ENCODE data around the gene TRAF4. TPM values are rescaled to one million over a fixed set of nuclear protein-coding genes. Genes with fewer than 3 reads are reported as not detected.

Gene TRAF4
- total RNA-seq, 1 experiment from 2014 or later: 227 TPM

DNA sequence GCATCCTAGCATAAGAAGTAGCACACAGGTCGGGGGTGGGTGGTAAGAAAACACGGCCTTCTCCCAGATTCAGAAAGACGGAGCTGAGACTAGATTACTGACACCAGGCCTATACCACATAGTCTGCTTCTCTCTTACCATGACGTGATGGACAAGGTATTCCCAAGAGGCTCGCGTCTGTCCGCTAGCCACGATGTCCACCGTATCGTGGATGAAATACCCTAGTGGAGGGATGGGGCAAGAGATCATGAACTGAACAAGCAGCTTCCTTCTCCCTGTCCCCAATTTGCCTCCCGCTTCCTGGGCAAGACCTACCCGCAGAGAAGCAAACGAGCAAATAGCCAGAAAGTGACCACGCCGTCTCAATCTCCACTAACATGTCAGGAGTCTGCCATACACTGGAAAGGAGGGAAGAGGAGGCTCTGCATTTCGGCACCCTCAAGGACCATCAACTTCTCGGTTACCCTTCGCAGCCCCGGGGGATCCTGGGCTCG, 18.6 kb upstream of the TRAF4 start:
- peak overlapping the region; percentile 23 for H3K14ac ChIP-seq (ENCODE audit: insufficient read depth, low read length)
- peak overlapping the region; percentile 95 to 96 for H3K4me3 Mint-ChIP-seq
- H3K36me3 Mint-ChIP-seq (ENCODE audit: insufficient read depth in 1 of 3, low read depth in 3 of 3): peaks cover 40 to 51% (median 44%) of the 10 kb centered on the region in 3 experiments
- no peak overlapping the region for H2BK12ac ChIP-seq (ENCODE audit: insufficient read length, low read depth, low read length)
- H2AFZ ChIP-seq (ENCODE audit: low read length): no peak overlapping the region
- peak overlapping the region; percentile 92 for H3K9ac ChIP-seq (ENCODE audit: extremely low read depth, insufficient read length, low read length)
- H4K91ac ChIP-seq (ENCODE audit: insufficient read length, low read depth, low read length): no peak overlapping the region
- 0 out of 2 replicates have a peak, but pooled peaks cover 7% of the 10 kb centered on the region for H3K4me1 ChIP-seq (ENCODE audit: insufficient read depth, low read length)
- peak; percentile 23; the same call in 2 of the 3 replicates for TF ChIP-seq CTCF (conservative IDR thresholded peaks at IDR 0.05)
- H2BK120ac ChIP-seq (ENCODE audit: low read depth, low read length, poor library complexity, severe bottlenecking): no peak overlapping the region
- no peak overlapping the region for H4K5ac ChIP-seq (ENCODE audit: insufficient read length, low read depth, low read length)
- no peaks in the 10 kb centered on the region for H3K9me3 ChIP-seq (ENCODE audit: control insufficient read depth, low read depth, low read length)
- no CpG with 5 or more reads among the region's 20 CpGs for WGBS (ENCODE audit: extremely low coverage, insufficient read length, low lambda C conversion rate)
- H3K23me2 ChIP-seq (ENCODE audit: insufficient read length, low read depth, low read length, poor library complexity, severe bottlenecking): peaks cover 24% of the 10 kb centered on the region
- H2BK5ac ChIP-seq (ENCODE audit: insufficient read length, low read length): no peak overlapping the region
- no peak overlapping the region for H3K23ac ChIP-seq (ENCODE audit: insufficient read length, low read depth, low read length)
- H2BK15ac ChIP-seq (ENCODE audit: low read depth, low read length): no peak overlapping the region
- no peak overlapping the region for H3T11ph ChIP-seq (ENCODE audit: low read length)
- no peak overlapping the region for H3K56ac ChIP-seq (ENCODE audit: insufficient read length, low read depth, low read length)
- no peaks in the 10 kb centered on the region; the same call in 1 of the 2 replicates for H3K27me3 Mint-ChIP-seq (ENCODE audit: low read depth)
- peak overlapping the region; percentile 79 for H3K4me2 ChIP-seq (ENCODE audit: insufficient read depth, insufficient read length, low read length)
- no peak overlapping the region for H3K4ac ChIP-seq (ENCODE audit: low read depth, low read length)
- H3K9me3 Mint-ChIP-seq: no peaks in the 10 kb centered on the region; a peak in 2 of 5 replicates
- peaks cover 3% of the 10 kb centered on the region for H3K79me1 ChIP-seq (ENCODE audit: insufficient read depth, low read depth, low read length, poor library complexity, severe bottlenecking)
- no peak overlapping the region for H4K8ac ChIP-seq (replicated peaks; ENCODE audit: insufficient read length, low read depth, low read length)
- DNase-seq: peak; percentile 68
- H3K27ac Mint-ChIP-seq: peak overlapping the region; percentile 95 to 100 (median 99)
- no peaks in the 10 kb centered on the region for H3K27me3 ChIP-seq (ENCODE audit: insufficient read depth, low read length)
- H3K18ac ChIP-seq (ENCODE audit: insufficient read length, low read depth, low read length): peak overlapping the region; percentile 16
- H2BK20ac ChIP-seq (ENCODE audit: low read depth, low read length, poor library complexity, severe bottlenecking): no peak overlapping the region
- H3K4me1 Mint-ChIP-seq: peaks cover 34 to 54% of the 10 kb centered on the region in 2 experiments
- peak overlapping the region; percentile 29 for H3K27ac ChIP-seq (ENCODE audit: insufficient read length, low read depth, low read length)
- peaks cover 12% of the 10 kb centered on the region; the same call in 1 of the 2 replicates for H3K79me2 ChIP-seq (ENCODE audit: insufficient read depth, low read length)
- no peak overlapping the region for H2AK5ac ChIP-seq (ENCODE audit: insufficient read length, low read length)
- H4K20me1 ChIP-seq (ENCODE audit: control insufficient read depth, insufficient read depth, insufficient read length): no peaks in the 10 kb centered on the region
